Bronchial epithelial cell (primary cell): ENCODE measurements around the gene LTBP3. TPM values are rescaled to one million over a fixed set of nuclear protein-coding genes. Genes with fewer than 3 reads are reported as not detected.
A peak's percentile ranks its signal among the peaks of the same experiment; 100 is the strongest.

ENCODE experiments used
- DNase-seq: peaks from one replicate; pipeline ENCODE4 v3.0.0-alpha.2; 2010; ENCODE audit warnings: low read depth
- FAIRE-seq: peaks from 2 replicates; lab custom pipeline; 2011; peaks lifted over from hg19 to GRCh38; lab: Jason Lieb, UNC
- H3K27me3 ChIP-seq: 2 replicates; pipeline ENCODE4 v1.5.1; 2011; ENCODE audit warnings: low read length; ENCODE audit not compliant: control insufficient read depth, insufficient read depth
- H3K36me3 ChIP-seq: 2 replicates; pipeline ENCODE4 v1.5.1; 2011; ENCODE audit warnings: low read length; ENCODE audit not compliant: control insufficient read depth, insufficient read depth
- H3K4me3 ChIP-seq: 2 replicates; pipeline ENCODE4 v1.5.1; 2011; ENCODE audit warnings: mild to moderate bottlenecking, low read depth, low read length, control low read depth
- total RNA-seq: library from RNA; depleted of rRNA; stranded (reverse); fragments of >200 nt; gene quantifications from 2 replicates; pipeline ENCODE4 v1.2.1, GENCODE V29; 2014
- TF ChIP-seq, protein P1 (sequence below): IDR thresholded peaks from 2 replicates; pipeline ENCODE4 v1.5.1; 2011; ENCODE audit warnings: mild to moderate bottlenecking, moderate library complexity, low read length, control low read depth, inconsistent platforms; ENCODE audit not compliant: insufficient read depth, severe bottlenecking

LTBP3 gene
- total RNA-seq, 1 donor from 2014 or later = 35.0 TPM

DNA sequence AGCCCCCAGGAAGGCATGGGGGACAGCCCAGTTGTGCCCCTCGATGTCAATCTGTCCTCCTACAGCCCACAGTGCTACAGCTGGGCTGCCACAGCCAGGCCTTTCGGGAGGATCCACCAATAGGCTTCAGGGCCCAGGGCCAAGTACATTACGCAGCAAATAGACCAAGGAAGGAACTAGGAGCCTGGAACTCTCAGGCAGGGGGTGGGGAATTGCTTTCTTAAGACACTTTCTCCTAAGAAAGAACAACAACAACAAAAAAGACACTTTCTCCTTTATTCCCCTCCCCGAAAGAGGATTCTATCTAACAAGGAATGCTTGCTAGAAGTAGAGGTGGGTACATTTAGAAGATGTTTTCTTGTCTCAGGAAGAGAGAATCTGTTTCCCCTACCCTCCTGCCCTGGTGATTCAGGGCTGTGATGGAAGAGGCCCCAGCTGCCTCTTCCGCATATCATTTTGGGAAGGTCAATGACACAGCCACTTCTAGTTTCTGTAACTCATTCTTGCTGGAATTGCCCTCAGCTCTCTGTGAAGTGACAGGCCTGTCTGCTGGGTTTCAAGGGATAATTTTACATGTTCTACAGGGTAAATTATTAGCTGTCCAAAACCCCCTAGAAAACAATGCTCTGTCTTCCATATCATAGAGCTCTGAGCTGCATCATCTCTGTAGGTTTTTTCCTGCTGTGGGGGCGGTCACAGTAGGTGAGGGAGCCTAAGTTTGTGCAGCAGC is 65.4 kb downstream of the LTBP3 start:
- Histone ChIP-seq H3K4me3 (no peak overlapping the region), H3K27me3 (no peaks in the 10 kb centered on the region), H3K36me3 (no peaks in the 10 kb centered on the region)
- FAIRE-seq = no peak
- DNase-seq = peak; percentile 89
- TF ChIP-seq, protein P1, sequence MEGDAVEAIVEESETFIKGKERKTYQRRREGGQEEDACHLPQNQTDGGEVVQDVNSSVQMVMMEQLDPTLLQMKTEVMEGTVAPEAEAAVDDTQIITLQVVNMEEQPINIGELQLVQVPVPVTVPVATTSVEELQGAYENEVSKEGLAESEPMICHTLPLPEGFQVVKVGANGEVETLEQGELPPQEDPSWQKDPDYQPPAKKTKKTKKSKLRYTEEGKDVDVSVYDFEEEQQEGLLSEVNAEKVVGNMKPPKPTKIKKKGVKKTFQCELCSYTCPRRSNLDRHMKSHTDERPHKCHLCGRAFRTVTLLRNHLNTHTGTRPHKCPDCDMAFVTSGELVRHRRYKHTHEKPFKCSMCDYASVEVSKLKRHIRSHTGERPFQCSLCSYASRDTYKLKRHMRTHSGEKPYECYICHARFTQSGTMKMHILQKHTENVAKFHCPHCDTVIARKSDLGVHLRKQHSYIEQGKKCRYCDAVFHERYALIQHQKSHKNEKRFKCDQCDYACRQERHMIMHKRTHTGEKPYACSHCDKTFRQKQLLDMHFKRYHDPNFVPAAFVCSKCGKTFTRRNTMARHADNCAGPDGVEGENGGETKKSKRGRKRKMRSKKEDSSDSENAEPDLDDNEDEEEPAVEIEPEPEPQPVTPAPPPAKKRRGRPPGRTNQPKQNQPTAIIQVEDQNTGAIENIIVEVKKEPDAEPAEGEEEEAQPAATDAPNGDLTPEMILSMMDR = no peak

DNA sequence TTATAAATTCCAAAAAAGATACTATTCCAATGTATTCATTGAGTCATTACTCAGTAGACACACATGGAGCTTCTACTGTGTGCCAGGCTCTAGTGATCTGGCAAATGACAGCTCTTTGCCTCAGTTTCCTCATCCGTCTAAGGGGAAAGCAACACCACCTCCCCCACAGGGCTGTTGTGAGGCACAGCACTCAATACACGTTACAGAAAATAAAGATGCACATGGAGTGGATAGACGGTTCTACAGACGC is 65.8 kb downstream of the LTBP3 start:
- H3K4me3 ChIP-seq = no peak overlapping the region
- H3K36me3 ChIP-seq = no peaks in the 10 kb centered on the region
- DNase-seq = no peak
- H3K27me3 ChIP-seq = no peaks in the 10 kb centered on the region
- FAIRE-seq = no peak
- TF ChIP-seq, protein P1 = no peak

DNA sequence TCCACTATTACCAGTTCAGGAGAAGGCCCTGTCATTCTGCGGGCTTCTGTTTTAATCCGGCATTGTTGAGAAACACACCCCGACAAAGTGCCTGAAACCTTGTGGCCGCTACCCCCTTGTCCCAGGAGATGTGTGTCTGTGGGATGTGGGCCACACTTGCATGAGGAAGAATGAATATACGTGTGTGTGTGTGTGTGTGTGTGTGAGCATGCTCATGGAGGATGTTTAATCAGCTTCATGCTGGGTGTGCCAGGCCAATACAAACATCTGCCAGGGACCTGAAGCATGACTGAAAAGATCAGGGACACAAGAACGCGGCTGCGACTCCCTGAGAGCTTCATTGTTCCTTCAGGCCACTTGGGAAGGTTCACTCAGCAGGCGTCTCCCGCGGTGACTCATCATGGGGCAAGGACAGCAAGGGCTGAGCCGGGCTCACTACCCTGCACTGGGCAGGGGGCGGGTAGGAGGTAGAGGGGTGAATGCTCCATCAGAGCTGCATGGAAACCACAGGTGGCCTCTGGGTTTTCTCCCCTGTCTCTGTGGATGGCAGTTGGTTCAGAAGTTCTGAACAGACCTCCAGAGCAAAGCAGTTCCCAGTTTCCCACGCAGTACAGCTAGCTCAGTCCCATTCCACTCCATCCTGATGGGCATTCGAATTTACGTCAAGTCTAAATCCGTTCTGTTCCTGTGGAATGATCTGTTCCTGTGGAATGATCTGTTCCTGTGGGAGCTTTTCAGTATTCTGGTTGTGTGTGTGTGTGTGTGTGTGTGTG is 66.4 kb downstream of the LTBP3 start:
- H3K36me3 ChIP-seq = no peaks in the 10 kb centered on the region
- DNase-seq = peak; percentile 83
- TF ChIP-seq, protein P1 = no peak
- no peak overlapping the region for H3K4me3 ChIP-seq
- H3K27me3 ChIP-seq = no peaks in the 10 kb centered on the region
- FAIRE-seq = no peak

DNA sequence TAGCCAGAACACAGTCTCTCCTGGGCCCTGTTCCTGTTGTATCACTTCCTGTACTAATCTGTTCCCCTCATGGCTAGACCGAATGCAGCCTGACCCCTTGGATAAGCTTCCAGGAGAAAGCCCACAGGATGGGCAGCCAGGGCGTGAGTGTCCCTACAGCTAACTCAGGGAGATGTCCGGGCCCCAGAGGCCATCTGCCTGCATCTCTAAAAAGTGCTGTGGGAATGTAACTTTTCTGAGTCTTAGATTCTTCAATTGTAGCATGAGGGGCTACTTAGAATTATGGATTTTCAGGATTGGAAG is 67.0 kb downstream of the LTBP3 start:
- Histone ChIP-seq H3K36me3 (no peaks in the 10 kb centered on the region), H3K4me3 (no peak overlapping the region), H3K27me3 (no peaks in the 10 kb centered on the region)
- TF ChIP-seq, protein P1 = no peak
- FAIRE-seq = no peak
- no peak for DNase-seq

DNA sequence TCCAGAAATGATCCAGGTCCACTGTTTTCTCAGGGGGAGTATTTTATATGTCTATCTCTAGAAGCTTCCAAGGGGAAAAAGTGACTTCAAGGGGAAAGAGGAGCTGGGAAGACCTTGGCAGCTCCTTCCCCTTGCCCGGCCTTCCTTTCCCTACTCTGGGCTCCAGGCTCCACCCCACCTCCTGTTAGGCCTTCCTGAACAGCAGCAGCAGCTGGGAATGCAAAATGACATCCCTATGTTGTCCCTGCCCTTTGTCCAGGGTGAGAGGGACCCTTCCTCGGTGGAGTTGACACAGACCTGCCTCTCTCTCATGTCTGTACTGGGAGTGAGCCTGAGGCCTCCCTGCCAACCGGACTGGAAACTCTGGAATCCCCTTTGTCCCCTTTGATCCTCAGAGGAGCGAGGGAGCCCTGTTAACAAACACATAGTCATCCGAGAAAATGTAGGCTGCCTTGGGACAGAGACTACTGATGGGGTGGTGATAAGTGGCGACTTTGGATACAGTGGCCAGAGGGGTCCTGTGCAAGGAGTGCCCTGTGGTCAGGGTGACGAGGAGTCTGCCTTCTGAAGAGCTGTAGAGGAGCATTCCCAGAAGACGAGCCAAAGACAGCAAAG is 68.3 kb downstream of the LTBP3 start:
- DNase-seq = no peak
- no peak for FAIRE-seq

More for the DNA sequence above, 68.3 kb downstream of the LTBP3 start:
- TF ChIP-seq, protein P1 = no peak
- no peaks in the 10 kb centered on the region for H3K27me3 ChIP-seq
- H3K4me3 ChIP-seq = no peak overlapping the region
- no peaks in the 10 kb centered on the region for H3K36me3 ChIP-seq
